SK-N-SH (cell line): Measurements from ENCODE around the gene HLA-DQB2. TPM values are rescaled to one million over a fixed set of nuclear protein-coding genes. Genes with fewer than 3 reads are reported as not detected.

Experiments used
- CTCF ChIA-PET: fragments of 300-600, 350-600 bp; formaldehyde crosslinking; extraction: SDS; loops from one replicate; lab custom pipeline; 2021; lab: Yijun Ruan, JAX
- POLR2A ChIA-PET: fragments of 350-600 bp; sonication (Branson Sonifier 250); formaldehyde crosslinking; extraction: SDS; loops from one replicate; lab custom pipeline; 2020; ENCODE audit warnings: antibody characterized with exemption, inconsistent platforms; lab: Yijun Ruan, JAX
- DNase-seq: peaks from one replicate; pipeline ENCODE4 v3.0.0; 2012
- H2AFZ ChIP-seq: fragments of 200-600 bp; sonication (generic); 2 replicates; pipeline ENCODE4 v1.8.1; 2016; ENCODE audit warnings: antibody characterized with exemption, mild to moderate bottlenecking, low read depth
- H3F3A ChIP-seq: fragments of 200-600 bp; sonication (generic); replicated peaks from 2 replicates; pipeline ENCODE3; 2016; ENCODE audit warnings: antibody characterized with exemption, mild to moderate bottlenecking; ENCODE audit not compliant: insufficient read depth
- H3K27ac ChIP-seq, 2 experiments: fragments of 200-500 bp in 1 of 2; fragments of 200-600 bp in 1 of 2; sonication (Bioruptor generic) in 1 of 2; sonication (generic), shearing (Covaris generic) in 1 of 2; 2 replicates each; pipeline versions ENCODE4 v1.5.1 to v1.6.1; 2014 to 2016; ENCODE audit warnings: low read depth in 2 of 2, inconsistent platforms in 1 of 2, low read length in 1 of 2, mild to moderate bottlenecking in 1 of 2, mixed read lengths in 1 of 2
- H3K27me3 ChIP-seq: fragments of 200-600 bp; sonication (generic), shearing (Covaris generic); 2 replicates; pipeline ENCODE4 v1.6.1; 2016; ENCODE audit warnings: mixed run types; ENCODE audit not compliant: insufficient read depth
- H3K36me3 ChIP-seq, 2 experiments: fragments of 200-500 bp in 1 of 2; fragments of 200-600 bp in 1 of 2; sonication (Bioruptor generic) in 1 of 2; sonication (generic) in 1 of 2; replicated peaks in 1 of 2; 2 replicates each; pipeline versions ENCODE3 to v1.5.1; 2014 to 2016; ENCODE audit warnings: low read length in 1 of 2, mild to moderate bottlenecking in 1 of 2; ENCODE audit not compliant: insufficient read depth in 2 of 2, control insufficient read depth in 1 of 2
- H3K4me1 ChIP-seq, 2 experiments: fragments of 200-500 bp in 1 of 2; fragments of 200-600 bp in 1 of 2; sonication (Bioruptor generic) in 1 of 2; sonication (generic), shearing (Covaris generic) in 1 of 2; 2 replicates each; pipeline versions ENCODE4 v1.5.1 to v1.6.1; 2014 to 2016; ENCODE audit warnings: low read depth in 1 of 2, low read length in 1 of 2, mixed run types in 1 of 2; ENCODE audit not compliant: insufficient read depth in 2 of 2, control insufficient read depth in 1 of 2
- H3K4me2 ChIP-seq: fragments of 200-600 bp; sonication (generic), shearing (Covaris generic); 2 replicates; pipeline ENCODE4 v1.6.1; 2017; ENCODE audit warnings: mixed run types
- H3K4me3 ChIP-seq, 2 experiments: fragments of 200-500 bp in 1 of 2; fragments of 200-600 bp in 1 of 2; sonication (Bioruptor generic) in 1 of 2; sonication (generic), shearing (Covaris generic) in 1 of 2; 2 replicates each; pipeline versions ENCODE4 v1.5.1 to v1.8.1; 2014 to 2016; ENCODE audit warnings: low read depth in 2 of 2, inconsistent platforms in 1 of 2, low read length in 1 of 2, mild to moderate bottlenecking in 1 of 2, mixed read lengths in 1 of 2, moderate library complexity in 1 of 2
- H3K79me2 ChIP-seq: fragments of 200-600 bp; sonication (generic); 2 replicates; pipeline ENCODE4 v1.8.1; 2017; ENCODE audit warnings: mild to moderate bottlenecking; ENCODE audit not compliant: insufficient read depth
- H3K9ac ChIP-seq: fragments of 200-600 bp; sonication (generic); 2 replicates; pipeline ENCODE4 v1.6.1; 2017; ENCODE audit warnings: mixed run types
- H3K9me2 ChIP-seq: fragments of 200-600 bp; sonication (generic); 2 replicates; pipeline ENCODE4 v1.6.1; 2017; ENCODE audit warnings: mixed run types
- H3K9me3 ChIP-seq: fragments of 200-600 bp; sonication (generic); 2 replicates; pipeline ENCODE4 v1.6.1; 2017; ENCODE audit warnings: mixed run types, mild to moderate bottlenecking, moderate library complexity
- H4K20me1 ChIP-seq: fragments of 200-600 bp; sonication (generic); 2 replicates; pipeline ENCODE4 v1.6.1; 2017; ENCODE audit warnings: mild to moderate bottlenecking, mixed run types; ENCODE audit not compliant: insufficient read depth
- EP300 ChIP-seq, 2 experiments: IDR thresholded peaks; 2 replicates each; pipeline versions ENCODE4 v1.4.0 to v1.6.1; 2012; ENCODE audit warnings: borderline replicate concordance in 1 of 2, low read depth in 1 of 2, low read length in 1 of 2
- EZH2phosphoT487 ChIP-seq: fragments of 200-600 bp; sonication (generic); IDR thresholded peaks from 2 replicates; pipeline ENCODE4 v1.6.1; 2017; ENCODE audit warnings: low read depth, mixed run types, mild to moderate bottlenecking, antibody characterized with exemption, moderate library complexity, borderline replicate concordance
- FOXJ3 ChIP-seq: sonication (generic); formaldehyde crosslinking; IDR thresholded peaks from 2 replicates; pipeline ENCODE4 v1.5.1; 2020; ENCODE audit warnings: mild to moderate bottlenecking, missing genetic modification reagents
- GATA2 ChIP-seq: sonication (generic); formaldehyde crosslinking; IDR thresholded peaks from 2 replicates; pipeline ENCODE4 v1.5.0; 2020; ENCODE audit warnings: mild to moderate bottlenecking, missing genetic modification reagents
- JUND ChIP-seq: IDR thresholded peaks from 2 replicates; pipeline ENCODE4 v1.4.0; 2012
- MEF2A ChIP-seq: IDR thresholded peaks from 2 replicates; pipeline ENCODE4 v1.4.0; 2012; ENCODE audit warnings: low read depth, borderline replicate concordance
- MXI1 ChIP-seq: IDR thresholded peaks from 2 replicates; pipeline ENCODE4 v1.6.1; 2012; ENCODE audit warnings: mild to moderate bottlenecking, low read depth, low read length, improper control_type of control experiment
- NFIC ChIP-seq: IDR thresholded peaks from 2 replicates; pipeline ENCODE4 v1.4.0; 2012; ENCODE audit warnings: borderline replicate concordance
- POLR2AphosphoS5 ChIP-seq: IDR thresholded peaks from 2 replicates; pipeline ENCODE4 v1.6.1; 2012; ENCODE audit warnings: low read depth, low read length
- RAD21 ChIP-seq: IDR thresholded peaks from 2 replicates; pipeline ENCODE4 v1.6.1; 2012; ENCODE audit warnings: mild to moderate bottlenecking, low read length
- RCOR1 ChIP-seq: fragments of 150-350 bp; IDR thresholded peaks from 2 replicates; pipeline ENCODE4 v1.6.1; 2017; ENCODE audit warnings: antibody characterized with exemption, low read length
- RXRA ChIP-seq: IDR thresholded peaks from 2 replicates; pipeline ENCODE4 v1.4.0; 2012; ENCODE audit warnings: low read depth, mild to moderate bottlenecking, borderline replicate concordance
- SMC3 ChIP-seq: IDR thresholded peaks from 2 replicates; pipeline ENCODE4 v1.6.1; 2012; ENCODE audit warnings: low read depth, low read length, improper control_type of control experiment
- TEAD4 ChIP-seq: IDR thresholded peaks from 2 replicates; pipeline ENCODE4 v1.4.0; 2012; ENCODE audit warnings: mild to moderate bottlenecking, borderline replicate concordance; ENCODE audit not compliant: insufficient read depth
- YY1 ChIP-seq: IDR thresholded peaks from 2 replicates; pipeline ENCODE4 v1.4.0; 2012; ENCODE audit warnings: low read depth, mild to moderate bottlenecking
- polyA plus RNA-seq, 3 experiments: library from polyadenylated mRNA; depleted of rRNA; stranded (reverse); fragments of >200 nt; gene quantifications; 2 replicates each; pipeline ENCODE4 v1.2.3, GENCODE V29; 2012
- TF ChIP-seq, protein P1 (sequence below): IDR thresholded peaks from 2 replicates; pipeline ENCODE4 v1.6.1; 2012; ENCODE audit warnings: mild to moderate bottlenecking, low read depth, low read length, moderate library complexity
- TF ChIP-seq, protein P2 (sequence below): fragments of 200-600 bp; sonication (generic); IDR thresholded peaks from 2 replicates; pipeline ENCODE4 v1.6.1; 2017; ENCODE audit warnings: antibody characterized with exemption, mild to moderate bottlenecking, moderate library complexity
- TF ChIP-seq, protein P3 (sequence below): IDR thresholded peaks from 2 replicates; pipeline ENCODE4 v1.4.0; 2012; ENCODE audit warnings: low read depth, borderline replicate concordance
- TF ChIP-seq, protein P4 (sequence below): fragments of 150-350 bp; IDR thresholded peaks from 2 replicates; pipeline ENCODE4 v1.6.1; 2016; ENCODE audit warnings: mild to moderate bottlenecking, low read depth, low read length

Gene HLA-DQB2
- polyA plus RNA-seq, 1 of the 3 experiments (the other 2 are of a cell fraction), result not detected

DNA sequence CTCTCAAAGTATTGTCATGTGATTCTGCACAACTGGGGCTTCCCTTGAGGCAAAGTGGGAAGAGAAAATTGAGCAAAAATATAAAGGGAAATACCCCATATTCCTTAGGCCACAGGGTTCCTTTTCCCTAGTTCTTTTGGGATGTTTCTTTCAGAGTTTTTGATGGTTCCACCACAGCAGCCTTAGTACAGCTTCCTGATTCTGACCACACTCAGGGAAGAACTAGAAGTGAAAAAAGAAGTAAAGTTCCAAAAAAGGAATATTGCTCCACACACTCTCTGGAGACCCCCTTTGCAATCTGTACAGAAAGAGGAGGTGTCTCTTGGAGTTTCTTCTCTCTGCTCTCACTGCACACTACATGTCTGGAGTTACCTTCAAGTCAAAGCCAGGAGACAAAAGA, 50.1 kb downstream of the HLA-DQB2 start:
- Histone ChIP-seq H3K27ac (no peak overlapping the region), H3K4me2 (no peak overlapping the region), H3K4me1 (no peaks in the 10 kb centered on the region), H3K4me3 (no peak overlapping the region), H3K9me3 (no peaks in the 10 kb centered on the region), H3K9me2 (no peaks in the 10 kb centered on the region), H3K36me3 (no peaks in the 10 kb centered on the region), H4K20me1 (no peaks in the 10 kb centered on the region), H3K79me2 (no peaks in the 10 kb centered on the region), H3K9ac (no peak overlapping the region)
- DNase-seq, result no peak
- CTCF ChIA-PET, result interaction anchor here (0.8 to 2.9 kb wide), 2 partner anchors 13 to 431 kb away, joined by 3 to 9 read pairs; no protein-coding TSS in a partner anchor
- POLR2A ChIA-PET, result no interaction called here
- TF ChIP-seq, protein P1, sequence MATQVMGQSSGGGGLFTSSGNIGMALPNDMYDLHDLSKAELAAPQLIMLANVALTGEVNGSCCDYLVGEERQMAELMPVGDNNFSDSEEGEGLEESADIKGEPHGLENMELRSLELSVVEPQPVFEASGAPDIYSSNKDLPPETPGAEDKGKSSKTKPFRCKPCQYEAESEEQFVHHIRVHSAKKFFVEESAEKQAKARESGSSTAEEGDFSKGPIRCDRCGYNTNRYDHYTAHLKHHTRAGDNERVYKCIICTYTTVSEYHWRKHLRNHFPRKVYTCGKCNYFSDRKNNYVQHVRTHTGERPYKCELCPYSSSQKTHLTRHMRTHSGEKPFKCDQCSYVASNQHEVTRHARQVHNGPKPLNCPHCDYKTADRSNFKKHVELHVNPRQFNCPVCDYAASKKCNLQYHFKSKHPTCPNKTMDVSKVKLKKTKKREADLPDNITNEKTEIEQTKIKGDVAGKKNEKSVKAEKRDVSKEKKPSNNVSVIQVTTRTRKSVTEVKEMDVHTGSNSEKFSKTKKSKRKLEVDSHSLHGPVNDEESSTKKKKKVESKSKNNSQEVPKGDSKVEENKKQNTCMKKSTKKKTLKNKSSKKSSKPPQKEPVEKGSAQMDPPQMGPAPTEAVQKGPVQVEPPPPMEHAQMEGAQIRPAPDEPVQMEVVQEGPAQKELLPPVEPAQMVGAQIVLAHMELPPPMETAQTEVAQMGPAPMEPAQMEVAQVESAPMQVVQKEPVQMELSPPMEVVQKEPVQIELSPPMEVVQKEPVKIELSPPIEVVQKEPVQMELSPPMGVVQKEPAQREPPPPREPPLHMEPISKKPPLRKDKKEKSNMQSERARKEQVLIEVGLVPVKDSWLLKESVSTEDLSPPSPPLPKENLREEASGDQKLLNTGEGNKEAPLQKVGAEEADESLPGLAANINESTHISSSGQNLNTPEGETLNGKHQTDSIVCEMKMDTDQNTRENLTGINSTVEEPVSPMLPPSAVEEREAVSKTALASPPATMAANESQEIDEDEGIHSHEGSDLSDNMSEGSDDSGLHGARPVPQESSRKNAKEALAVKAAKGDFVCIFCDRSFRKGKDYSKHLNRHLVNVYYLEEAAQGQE, result no peak
- TF ChIP-seq RAD21, result no peak
- TF ChIP-seq MEF2A, result no peak
- TF ChIP-seq MXI1, result no peak
- TF ChIP-seq EZH2phosphoT487, result no peak
- no peak for TF ChIP-seq GATA2 (CRISPR knock-in tag)
- TF ChIP-seq EP300 (IDR thresholded peaks at IDR 0.05; ENCODE audit: borderline replicate concordance in 1 of 2, low read depth in 1 of 2, low read length in 1 of 2), result no peak
- TF ChIP-seq RXRA, result no peak
- TF ChIP-seq, protein P2, sequence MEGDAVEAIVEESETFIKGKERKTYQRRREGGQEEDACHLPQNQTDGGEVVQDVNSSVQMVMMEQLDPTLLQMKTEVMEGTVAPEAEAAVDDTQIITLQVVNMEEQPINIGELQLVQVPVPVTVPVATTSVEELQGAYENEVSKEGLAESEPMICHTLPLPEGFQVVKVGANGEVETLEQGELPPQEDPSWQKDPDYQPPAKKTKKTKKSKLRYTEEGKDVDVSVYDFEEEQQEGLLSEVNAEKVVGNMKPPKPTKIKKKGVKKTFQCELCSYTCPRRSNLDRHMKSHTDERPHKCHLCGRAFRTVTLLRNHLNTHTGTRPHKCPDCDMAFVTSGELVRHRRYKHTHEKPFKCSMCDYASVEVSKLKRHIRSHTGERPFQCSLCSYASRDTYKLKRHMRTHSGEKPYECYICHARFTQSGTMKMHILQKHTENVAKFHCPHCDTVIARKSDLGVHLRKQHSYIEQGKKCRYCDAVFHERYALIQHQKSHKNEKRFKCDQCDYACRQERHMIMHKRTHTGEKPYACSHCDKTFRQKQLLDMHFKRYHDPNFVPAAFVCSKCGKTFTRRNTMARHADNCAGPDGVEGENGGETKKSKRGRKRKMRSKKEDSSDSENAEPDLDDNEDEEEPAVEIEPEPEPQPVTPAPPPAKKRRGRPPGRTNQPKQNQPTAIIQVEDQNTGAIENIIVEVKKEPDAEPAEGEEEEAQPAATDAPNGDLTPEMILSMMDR, result no peak
- TF ChIP-seq, protein P3, sequence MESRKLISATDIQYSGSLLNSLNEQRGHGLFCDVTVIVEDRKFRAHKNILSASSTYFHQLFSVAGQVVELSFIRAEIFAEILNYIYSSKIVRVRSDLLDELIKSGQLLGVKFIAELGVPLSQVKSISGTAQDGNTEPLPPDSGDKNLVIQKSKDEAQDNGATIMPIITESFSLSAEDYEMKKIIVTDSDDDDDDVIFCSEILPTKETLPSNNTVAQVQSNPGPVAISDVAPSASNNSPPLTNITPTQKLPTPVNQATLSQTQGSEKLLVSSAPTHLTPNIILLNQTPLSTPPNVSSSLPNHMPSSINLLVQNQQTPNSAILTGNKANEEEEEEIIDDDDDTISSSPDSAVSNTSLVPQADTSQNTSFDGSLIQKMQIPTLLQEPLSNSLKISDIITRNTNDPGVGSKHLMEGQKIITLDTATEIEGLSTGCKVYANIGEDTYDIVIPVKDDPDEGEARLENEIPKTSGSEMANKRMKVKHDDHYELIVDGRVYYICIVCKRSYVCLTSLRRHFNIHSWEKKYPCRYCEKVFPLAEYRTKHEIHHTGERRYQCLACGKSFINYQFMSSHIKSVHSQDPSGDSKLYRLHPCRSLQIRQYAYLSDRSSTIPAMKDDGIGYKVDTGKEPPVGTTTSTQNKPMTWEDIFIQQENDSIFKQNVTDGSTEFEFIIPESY, result no peak
- TF ChIP-seq RCOR1, result no peak
- TF ChIP-seq NFIC, result no peak
- no peak for TF ChIP-seq JUND
- no peak for TF ChIP-seq TEAD4
- TF ChIP-seq SMC3, result no peak
- TF ChIP-seq FOXJ3 (CRISPR knock-in tag), result no peak
- TF ChIP-seq YY1, result no peak
- TF ChIP-seq POLR2AphosphoS5, result no peak
- TF ChIP-seq, protein P4, sequence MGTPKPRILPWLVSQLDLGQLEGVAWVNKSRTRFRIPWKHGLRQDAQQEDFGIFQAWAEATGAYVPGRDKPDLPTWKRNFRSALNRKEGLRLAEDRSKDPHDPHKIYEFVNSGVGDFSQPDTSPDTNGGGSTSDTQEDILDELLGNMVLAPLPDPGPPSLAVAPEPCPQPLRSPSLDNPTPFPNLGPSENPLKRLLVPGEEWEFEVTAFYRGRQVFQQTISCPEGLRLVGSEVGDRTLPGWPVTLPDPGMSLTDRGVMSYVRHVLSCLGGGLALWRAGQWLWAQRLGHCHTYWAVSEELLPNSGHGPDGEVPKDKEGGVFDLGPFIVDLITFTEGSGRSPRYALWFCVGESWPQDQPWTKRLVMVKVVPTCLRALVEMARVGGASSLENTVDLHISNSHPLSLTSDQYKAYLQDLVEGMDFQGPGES, result no peak
- TF ChIP-seq, all 33 proteins: peak for 0
- Histone ChIP-seq H3K27me3 (no peaks in the 10 kb centered on the region; the same call in 1 of the 2 replicates), H2AFZ (no peak overlapping the region), H3F3A (no peaks in the 10 kb centered on the region)
